Activated CD4-positive, alpha-beta T cell treated with anti-CD3 and anti-CD28 coated beads, Interleukin-2, Interleukin-4, amounts not matched to agents 100 ng/mL and 50 ng/mL, durations not matched to agents 16 hours and 8 hours (primary cell): ENCODE measurements around the gene TMEM127.

Experiments
- DNase-seq: peaks from one replicate; pipeline ENCODE4 v3.0.0-alpha.2; 2020; ENCODE audit warnings: low spot score

TMEM127 gene

GRCh38 chr2:96204836-96205624, 60.8 kb downstream of the TMEM127 start:
- no peak for DNase-seq

GRCh38 chr2:96203130-96204028, 62.4 kb downstream of the TMEM127 start:
- DNase-seq = no peak

- DNase-seq = no peak
Observed at GRCh38 chr2:96202152-96202854, 63.5 kb downstream of the TMEM127 start.

- DNase-seq = no peak
Observed at GRCh38 chr2:96201338-96201737, 64.5 kb downstream of the TMEM127 start.

GRCh38 chr2:96198921-96199320, 66.9 kb downstream of the TMEM127 start:
- DNase-seq = no peak
